ENCODE results near the gene ZBTB7A.
"Not testable (repeated sequence)": the region's sequence is repeated elsewhere in the genome, so short reads cannot be mapped to it uniquely, and the experiment has no call there.

Gene ZBTB7A

DNA sequence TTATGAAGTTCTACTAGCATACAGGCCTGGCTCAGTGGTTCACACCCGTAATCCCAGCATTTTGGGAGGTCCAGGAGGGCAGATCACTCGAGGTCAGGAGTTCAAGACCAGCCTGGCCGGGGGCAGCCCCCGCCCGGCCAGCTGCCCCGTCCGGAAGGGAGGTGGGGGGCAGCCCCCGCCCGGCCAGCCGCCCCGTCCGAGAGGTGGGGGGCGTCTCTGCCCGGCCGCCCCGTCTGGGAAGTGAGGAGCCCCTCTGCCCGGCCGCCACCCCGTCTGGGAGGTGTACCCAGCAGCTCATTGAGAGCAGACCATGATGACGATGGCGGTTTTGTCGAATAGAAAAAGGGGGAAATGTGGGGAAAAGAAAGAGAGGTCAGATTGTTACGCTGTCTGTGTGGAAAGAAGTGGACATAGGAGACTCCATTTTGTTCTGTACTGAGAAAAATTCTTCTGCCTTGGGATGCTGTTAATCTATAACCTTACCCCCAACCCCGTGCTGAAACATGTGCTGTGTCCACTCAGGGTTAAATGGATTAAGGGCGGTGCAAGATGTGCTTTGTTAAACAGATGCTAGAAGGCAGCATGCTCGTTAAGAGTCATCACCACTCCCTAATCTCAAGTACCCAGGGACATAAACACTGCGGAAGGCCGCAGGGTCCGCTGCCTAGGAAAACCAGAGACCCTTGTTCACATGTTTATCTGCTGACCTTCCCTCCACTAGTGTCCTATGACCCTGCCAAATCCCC, 67.9 kb downstream of the ZBTB7A start:
- not testable (repeated sequence) for H3K4me3 ChIP-seq (ENCODE audit: low read length); H3K9me3 ChIP-seq (ENCODE audit: low read length); H3K36me3 ChIP-seq (ENCODE audit: insufficient read depth, low read length); H3K27me3 ChIP-seq (ENCODE audit: insufficient read depth, low read length); H2AFZ ChIP-seq (ENCODE audit: low read depth, low read length); H3K4me1 ChIP-seq (ENCODE audit: insufficient read depth, low read length)

DNA sequence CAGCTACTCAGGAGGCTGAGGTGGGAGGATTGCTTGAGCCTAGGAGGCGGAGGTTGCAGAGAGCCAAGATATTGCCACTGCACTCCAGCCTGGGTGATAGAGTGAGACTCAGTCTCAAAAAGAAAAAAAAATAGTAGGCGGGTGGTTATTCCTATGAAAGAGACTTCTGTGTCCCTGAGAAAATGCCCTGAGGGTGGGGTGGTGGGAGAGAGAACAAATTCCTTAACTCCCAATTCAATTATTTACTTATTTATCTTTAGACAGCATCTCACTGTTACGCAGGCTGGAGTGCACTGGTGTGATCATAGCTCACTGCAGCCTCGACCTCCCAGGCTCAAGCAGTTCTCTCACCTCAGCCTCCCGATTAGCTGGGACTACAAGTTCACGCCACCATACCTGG, 71.1 kb downstream of the ZBTB7A start:
- no peak overlapping the region for H3K4me3 ChIP-seq (ENCODE audit: low read length)
- no peaks in the 10 kb centered on the region for H3K27me3 ChIP-seq (ENCODE audit: insufficient read depth, low read length)
- H3K36me3 ChIP-seq (ENCODE audit: insufficient read depth, low read length), result no peaks in the 10 kb centered on the region
- no peak overlapping the region for H2AFZ ChIP-seq (ENCODE audit: low read depth, low read length)
- H3K4me1 ChIP-seq (ENCODE audit: insufficient read depth, low read length), result no peaks in the 10 kb centered on the region
- no peaks in the 10 kb centered on the region for H3K9me3 ChIP-seq (ENCODE audit: low read length)
